Neural progenitor cell (in vitro differentiated cells): ENCODE measurements around the gene CNTN5. TPM values are rescaled to one million over a fixed set of nuclear protein-coding genes. Genes with fewer than 3 reads are reported as not detected.

Experiments used
- DNase-seq: peaks from one replicate; pipeline ENCODE4 v3.0.0-alpha.2; 2016; ENCODE audit warnings: low spot score
- H2AFZ ChIP-seq: fragments of 200-600 bp; sonication (generic); replicated peaks from 2 replicates; pipeline ENCODE4 v1.6.1; 2016; ENCODE audit warnings: antibody characterized with exemption
- H3F3A ChIP-seq: fragments of 200-600 bp; sonication (generic); 2 replicates; pipeline ENCODE4 v1.6.1; 2016; ENCODE audit warnings: antibody characterized with exemption, low read depth
- H3K27ac ChIP-seq: fragments of 200-600 bp; sonication (generic); 2 replicates; pipeline ENCODE4 v1.5.1; 2016; ENCODE audit warnings: mild to moderate bottlenecking
- H3K27me3 ChIP-seq: fragments of 200-600 bp; sonication (generic); 2 replicates; pipeline ENCODE4 v1.6.1; 2016; ENCODE audit warnings: mild to moderate bottlenecking, moderate library complexity
- H3K36me3 ChIP-seq: fragments of 200-600 bp; sonication (generic); 2 replicates; pipeline ENCODE4 v1.5.1; 2016
- H3K4me1 ChIP-seq: fragments of 200-600 bp; sonication (generic); 2 replicates; pipeline ENCODE4 v1.6.1; 2016; ENCODE audit warnings: mixed run types
- H3K4me2 ChIP-seq: fragments of 200-600 bp; sonication (generic); 2 replicates; pipeline ENCODE4 v1.6.1; 2016
- H3K4me3 ChIP-seq: fragments of 200-600 bp; sonication (generic); 2 replicates; pipeline ENCODE4 v1.5.1; 2016
- H3K79me2 ChIP-seq: fragments of 200-600 bp; sonication (generic); 2 replicates; pipeline ENCODE4 v1.6.1; 2016; ENCODE audit warnings: low read depth
- H3K9ac ChIP-seq: fragments of 200-600 bp; sonication (generic); 2 replicates; pipeline ENCODE4 v1.6.1; 2016
- H3K9me3 ChIP-seq: fragments of 200-600 bp; sonication (generic); 2 replicates; pipeline ENCODE4 v1.5.1; 2016; ENCODE audit warnings: low read depth
- H4K20me1 ChIP-seq: fragments of 200-600 bp; sonication (generic); 2 replicates; pipeline ENCODE4 v1.6.1; 2016; ENCODE audit warnings: low read depth
- H3K27ac Mint-ChIP-seq: 3 replicates; pipeline ENCODE4 v1.8.0; 2021; ENCODE audit warnings: mixed read lengths
- H3K27me3 Mint-ChIP-seq: 2 replicates; pipeline ENCODE4 v1.8.0; 2022; ENCODE audit warnings: low read depth, mild to moderate bottlenecking, inconsistent platforms, moderate library complexity, mixed read lengths; ENCODE audit not compliant: insufficient read depth
- H3K36me3 Mint-ChIP-seq: 3 replicates; pipeline ENCODE4 v1.8.0; 2021; ENCODE audit warnings: mixed read lengths
- H3K4me1 Mint-ChIP-seq: 3 replicates; pipeline ENCODE4 v1.8.0; 2021; ENCODE audit warnings: mixed read lengths
- H3K4me3 Mint-ChIP-seq: 3 replicates; pipeline ENCODE4 v1.8.0; 2021; ENCODE audit warnings: mild to moderate bottlenecking, moderate library complexity, mixed read lengths
- H3K9me3 Mint-ChIP-seq: 3 replicates; pipeline ENCODE4 v1.8.0; 2020; ENCODE audit warnings: mixed read lengths
- CTCF ChIP-seq: fragments of 200-600 bp; sonication (generic); IDR thresholded peaks from 2 replicates; pipeline ENCODE4 v1.5.1; 2017; ENCODE audit warnings: antibody characterized with exemption, mild to moderate bottlenecking
- EZH2 ChIP-seq: fragments of 200-600 bp; sonication (generic); IDR thresholded peaks from 2 replicates; pipeline ENCODE4 v1.6.1; 2017; ENCODE audit warnings: antibody characterized with exemption, mild to moderate bottlenecking, moderate library complexity
- EZH2phosphoT487 ChIP-seq: fragments of 200-600 bp; sonication (generic); IDR thresholded peaks from 2 replicates; pipeline ENCODE4 v1.6.1; 2017; ENCODE audit warnings: antibody characterized with exemption
- total RNA-seq: library from RNA; depleted of rRNA; stranded (reverse); fragments of >200 nt; gene quantifications from 2 replicates; pipeline ENCODE4 v1.2.3, GENCODE V29; 2015; ENCODE audit warnings: low replicate concordance

Gene CNTN5
- total RNA-seq, 1 donor from 2014 or later, result 0.19 TPM

GRCh38 chr11:99925968-99926367 is 905.2 kb downstream of the CNTN5 start:
- H2AFZ ChIP-seq, result no peak overlapping the region
- H3K4me3 ChIP-seq, result no peak overlapping the region
- Mint-ChIP-seq H3K4me1 (no peaks in the 10 kb centered on the region), H3K9me3 (peaks cover 11% of the 10 kb centered on the region), H3K4me3 (no peak overlapping the region), H3K27me3 (no peaks in the 10 kb centered on the region), H3K27ac (no peak overlapping the region), H3K36me3 (no peaks in the 10 kb centered on the region)
- peak; percentile 6 for DNase-seq
- no peaks in the 10 kb centered on the region for H3K36me3 ChIP-seq
- peak overlapping the region; percentile 36 for H3K4me2 ChIP-seq
- peaks cover 11% of the 10 kb centered on the region for H3F3A ChIP-seq
- H3K27me3 ChIP-seq, result no peaks in the 10 kb centered on the region
- H3K4me1 ChIP-seq, result peaks cover 16% of the 10 kb centered on the region
- TF ChIP-seq EZH2phosphoT487 (peak; percentile 75), CTCF (no peak)
- H3K9me3 ChIP-seq, result no peaks in the 10 kb centered on the region
- H4K20me1 ChIP-seq, result no peaks in the 10 kb centered on the region
- no peak overlapping the region for H3K9ac ChIP-seq
- H3K79me2 ChIP-seq, result no peaks in the 10 kb centered on the region
- H3K27ac ChIP-seq, result peak overlapping the region; percentile 23

GRCh38 chr11:99932684-99933083 is 911.9 kb downstream of the CNTN5 start:
- DNase-seq, result peak; percentile 3
- no peak overlapping the region for H2AFZ ChIP-seq
- no peaks in the 10 kb centered on the region for H3K9me3 ChIP-seq
- H3K4me2 ChIP-seq, result no peak overlapping the region
- no peak overlapping the region for H3K27ac Mint-ChIP-seq
- no peak overlapping the region for H3K4me3 ChIP-seq
- no peaks in the 10 kb centered on the region for H3K79me2 ChIP-seq
- H3K4me1 Mint-ChIP-seq, result peaks cover 3% of the 10 kb centered on the region
- H3K36me3 Mint-ChIP-seq, result no peaks in the 10 kb centered on the region
- TF ChIP-seq EZH2 (no peak), CTCF (no peak), EZH2phosphoT487 (no peak)
- peaks cover 6% of the 10 kb centered on the region for H3K9me3 Mint-ChIP-seq
- H3K27me3 Mint-ChIP-seq, result no peaks in the 10 kb centered on the region
- H3K27ac ChIP-seq, result no peak overlapping the region
- no peaks in the 10 kb centered on the region for H3K4me1 ChIP-seq
- H3F3A ChIP-seq, result no peaks in the 10 kb centered on the region
- no peaks in the 10 kb centered on the region for H3K36me3 ChIP-seq
- no peaks in the 10 kb centered on the region for H4K20me1 ChIP-seq
- H3K9ac ChIP-seq, result no peak overlapping the region
- no peaks in the 10 kb centered on the region for H3K27me3 ChIP-seq
- no peak overlapping the region for H3K4me3 Mint-ChIP-seq

- Mint-ChIP-seq H3K36me3 (no peaks in the 10 kb centered on the region), H3K9me3 (peaks cover 2% of the 10 kb centered on the region), H3K4me1 (peaks cover 3% of the 10 kb centered on the region), H3K4me3 (no peak overlapping the region), H3K27ac (no peak overlapping the region), H3K27me3 (no peaks in the 10 kb centered on the region)
- TF ChIP-seq EZH2, result no peak
- no peak for TF ChIP-seq CTCF
- no peak for TF ChIP-seq EZH2phosphoT487
- Histone ChIP-seq H3K9ac (no peak overlapping the region), H3K4me2 (no peak overlapping the region), H3K79me2 (no peaks in the 10 kb centered on the region), H3K27ac (no peak overlapping the region), H4K20me1 (no peaks in the 10 kb centered on the region), H3K4me3 (no peak overlapping the region), H3K4me1 (no peaks in the 10 kb centered on the region), H2AFZ (no peak overlapping the region), H3K9me3 (no peaks in the 10 kb centered on the region), H3F3A (no peaks in the 10 kb centered on the region), H3K27me3 (no peaks in the 10 kb centered on the region), H3K36me3 (no peaks in the 10 kb centered on the region)
- DNase-seq, result no peak
Observed at GRCh38 chr11:99934008-99934407, 913.3 kb downstream of the CNTN5 start.
